ENCODE data around the gene TGIF2. TPM values are rescaled to one million over a fixed set of nuclear protein-coding genes. Genes with fewer than 3 reads are reported as not detected.
A peak's percentile ranks its signal among the peaks of the same experiment; 100 is the strongest.

Gene TGIF2
- total and polyA plus RNA-seq, 9 of the 15 experiments (the other 6 are each of a cell fraction or from before 2014, with no cell fraction given): 6.8 to 27.8 (median 15.7) TPM

DNA sequence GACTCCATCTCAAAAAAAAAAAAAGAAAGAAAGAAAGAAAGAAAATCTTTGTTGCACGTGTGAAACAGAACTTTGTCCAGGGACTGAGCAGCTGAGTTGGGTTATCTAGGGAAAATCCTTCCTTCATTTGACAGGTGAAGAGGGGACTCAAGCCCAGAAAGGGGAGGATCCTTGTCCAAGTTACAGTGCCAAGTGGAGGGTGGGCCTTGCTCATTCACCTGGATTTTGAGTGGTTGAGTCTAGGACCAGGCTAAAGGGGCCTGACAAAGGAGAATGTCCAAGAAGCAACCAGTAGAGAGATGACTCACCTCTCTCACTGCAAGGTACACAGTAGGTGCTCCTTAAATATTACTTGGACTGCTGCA, 2.7 kb downstream of the TGIF2 start:
- DNase-seq (ENCODE audit: extremely low read depth in 1 of 4, low spot score in 3 of 4): peak in 1 of 4 experiments; percentile 6
- Histone ChIP-seq H3K9me1 (ENCODE audit: control insufficient read depth, insufficient read depth, low read length) (peaks cover 3% of the 10 kb centered on the region), H3K9ac (ENCODE audit: insufficient read depth in 1 of 2, low read depth in 2 of 2, low read length in 2 of 2) (no peak overlapping the region), H3K9me3 (replicated peaks; ENCODE audit: control insufficient read depth, insufficient read depth, low read depth, low read length) (no peaks in the 10 kb centered on the region), H3K27ac (ENCODE audit: extremely low read depth, low read depth, low read length) (no peak overlapping the region), H4K20me1 (replicated peaks; ENCODE audit: control insufficient read depth, insufficient read depth, low read length) (peaks cover 9% of the 10 kb centered on the region), H3K36me3 (ENCODE audit: control insufficient read depth, insufficient read depth, low read length) (peaks cover 39% of the 10 kb centered on the region; the same call in 2 of the 3 replicates), H3K4me1 (replicated peaks in 1 of 2; ENCODE audit: control insufficient read depth in 2 of 2, insufficient read depth in 2 of 2, low read length in 2 of 2) (peaks cover 30 to 41% of the 10 kb centered on the region in 2 experiments), H3K4me2 (ENCODE audit: insufficient read depth, low read length) (no peak overlapping the region; the same call in 1 of the 2 replicates), H3K79me2 (ENCODE audit: control insufficient read depth, insufficient read depth, low read length) (peaks cover 43% of the 10 kb centered on the region), H3K27me3 (ENCODE audit: control insufficient read depth in 2 of 2, insufficient read depth in 2 of 2, low read length in 2 of 2) (no peaks in the 10 kb centered on the region), H2AFZ (ENCODE audit: low read depth, low read length) (no peak overlapping the region), H3K4me3 (no peak overlapping the region)
- no TSS peak for BruUV-seq (replicated peaks)
- no peak for TF ChIP-seq NR2C2 (CRISPR knock-in tag; IDR thresholded peaks at IDR 0.05)
- TF ChIP-seq NR2C2 (tag; IDR thresholded peaks at IDR 0.05): no peak
- TF ChIP-seq, protein P1, sequence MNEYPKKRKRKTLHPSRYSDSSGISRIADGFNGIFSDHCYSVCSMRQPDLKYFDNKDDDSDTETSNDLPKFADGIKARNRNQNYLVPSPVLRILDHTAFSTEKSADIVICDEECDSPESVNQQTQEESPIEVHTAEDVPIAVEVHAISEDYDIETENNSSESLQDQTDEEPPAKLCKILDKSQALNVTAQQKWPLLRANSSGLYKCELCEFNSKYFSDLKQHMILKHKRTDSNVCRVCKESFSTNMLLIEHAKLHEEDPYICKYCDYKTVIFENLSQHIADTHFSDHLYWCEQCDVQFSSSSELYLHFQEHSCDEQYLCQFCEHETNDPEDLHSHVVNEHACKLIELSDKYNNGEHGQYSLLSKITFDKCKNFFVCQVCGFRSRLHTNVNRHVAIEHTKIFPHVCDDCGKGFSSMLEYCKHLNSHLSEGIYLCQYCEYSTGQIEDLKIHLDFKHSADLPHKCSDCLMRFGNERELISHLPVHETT (CRISPR knock-in tag; conservative IDR thresholded peaks at IDR 0.05 in 1 of 2, IDR thresholded peaks at IDR 0.05 in 1 of 2): no peak
- TF ChIP-seq XRCC5 (IDR thresholded peaks at IDR 0.05; ENCODE audit: low read depth, low read length): no peak
- no peak for TF ChIP-seq PHTF2 (CRISPR knock-in tag; IDR thresholded peaks at IDR 0.05)
- TF ChIP-seq NKRF (IDR thresholded peaks at IDR 0.05; ENCODE audit: borderline replicate concordance): no peak
- TF ChIP-seq, protein P2, sequence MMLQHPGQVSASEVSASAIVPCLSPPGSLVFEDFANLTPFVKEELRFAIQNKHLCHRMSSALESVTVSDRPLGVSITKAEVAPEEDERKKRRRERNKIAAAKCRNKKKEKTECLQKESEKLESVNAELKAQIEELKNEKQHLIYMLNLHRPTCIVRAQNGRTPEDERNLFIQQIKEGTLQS (IDR thresholded peaks at IDR 0.05): 0 out of 2 replicates have a peak, but pooled peaks have one; percentile 17
- TF ChIP-seq, protein P2 (CRISPR knock-in tag; conservative IDR thresholded peaks at IDR 0.05): no peak
- intact Hi-C loops (cut with micrococcal nuclease) (no loop called here), in situ Hi-C loops (cut with MboI) (no loop called here)
- ChIA-PET CTCF (ENCODE audit: low intra/inter-chr PET ratio) (interaction anchor here (0.6 kb wide), 1 partner anchor 29 kb away, joined by 4 read pairs; no protein-coding TSS in a partner anchor), POLR2A (interaction anchor here (0.6 to 1.1 kb wide), 2 partner anchors 12 to 418 kb away, joined by 4 read pairs; no protein-coding TSS in a partner anchor)
- WGBS (ENCODE audit: insufficient coverage, low coverage, missing lambda C conversion rate): no CpG with 5 or more reads among the region's 1 CpG
- ATAC-seq: no peak
- FAIRE-seq: no peak

All from K562 (cell line).